H7 (cell line): ENCODE data around the gene RAB15. TPM values are rescaled to one million over a fixed set of nuclear protein-coding genes. Genes with fewer than 3 reads are reported as not detected.

Experiments used
- DNase-seq: peaks from one replicate; pipeline ENCODE4 v3.0.0; 2012
- H3K27me3 ChIP-seq: 2 replicates; pipeline ENCODE4 v1.6.0; 2011; ENCODE audit warnings: mild to moderate bottlenecking, low read length; ENCODE audit not compliant: control insufficient read depth, insufficient read depth
- H3K36me3 ChIP-seq: replicated peaks from 2 replicates; pipeline ENCODE4 v1.5.1; 2011; ENCODE audit warnings: low read length; ENCODE audit not compliant: control insufficient read depth, insufficient read depth
- H3K4me3 ChIP-seq: 2 replicates; pipeline ENCODE4 v1.5.1; 2011; ENCODE audit warnings: low read depth, mild to moderate bottlenecking, control low read depth, low read length, moderate library complexity; ENCODE audit not compliant: insufficient read depth
- total RNA-seq: library from RNA; depleted of rRNA; stranded (reverse); fragments of >200 nt; shearing (Covaris generic); gene quantifications from 2 replicates; pipeline ENCODE4 v1.2.3, GENCODE V29; 2014; rRNA removed

RAB15 gene
- total RNA-seq, result 43.9 and 48.3 TPM in 2 replicates

- DNase-seq, result peak; percentile 91
- H3K4me3 ChIP-seq, result peak within 1 kb of the TSS; percentile 74
- peaks cover 8% of the 10 kb centered on the region; the same call in 1 of the 2 replicates for H3K27me3 ChIP-seq
- no peaks in the 10 kb centered on the region for H3K36me3 ChIP-seq
Observed at GRCh38 chr14:64971943-64972791, at the start of gene RAB15. TSS of gene RAB15 (minus strand) at chr14:64972336. CDS start at chr14:64972076, 260 bp downstream.

GRCh38 chr14:65019944-65020566 lies 47.9 kb upstream of the RAB15 start:
- Histone ChIP-seq H3K27me3 (no peaks in the 10 kb centered on the region), H3K4me3 (no peak overlapping the region), H3K36me3 (peaks cover 6% of the 10 kb centered on the region)
- peak; percentile 45 for DNase-seq

GRCh38 chr14:65016471-65016870 lies 44.3 kb upstream of the RAB15 start:
- DNase-seq, result no peak
- Histone ChIP-seq H3K4me3 (no peak overlapping the region), H3K27me3 (no peaks in the 10 kb centered on the region), H3K36me3 (peaks cover 6% of the 10 kb centered on the region)

GRCh38 chr14:65015391-65015790 lies 43.3 kb upstream of the RAB15 start:
- no peak overlapping the region for H3K4me3 ChIP-seq
- H3K27me3 ChIP-seq, result no peaks in the 10 kb centered on the region
- no peak for DNase-seq
- H3K36me3 ChIP-seq, result peaks cover 6% of the 10 kb centered on the region

- H3K27me3 ChIP-seq, result no peaks in the 10 kb centered on the region
- no peak overlapping the region for H3K4me3 ChIP-seq
- peaks cover 6% of the 10 kb centered on the region for H3K36me3 ChIP-seq
- DNase-seq, result no peak
Observed at GRCh38 chr14:65012353-65012752, 40.2 kb upstream of the RAB15 start.

- H3K4me3 ChIP-seq, result no peak overlapping the region
- no peak for DNase-seq
- no peaks in the 10 kb centered on the region for H3K27me3 ChIP-seq
- peaks cover 6% of the 10 kb centered on the region for H3K36me3 ChIP-seq
Observed at GRCh38 chr14:65011538-65011937, 39.4 kb upstream of the RAB15 start.

- H3K27me3 ChIP-seq, result no peaks in the 10 kb centered on the region
- H3K4me3 ChIP-seq, result no peak overlapping the region
- DNase-seq, result no peak
- H3K36me3 ChIP-seq, result no peaks in the 10 kb centered on the region; the same call in none of the 2 replicates
Observed at GRCh38 chr14:65010211-65010931, 38.2 kb upstream of the RAB15 start.

GRCh38 chr14:65007202-65007601 lies 35.1 kb upstream of the RAB15 start:
- Histone ChIP-seq H3K4me3 (no peak overlapping the region), H3K27me3 (no peaks in the 10 kb centered on the region), H3K36me3 (no peaks in the 10 kb centered on the region; the same call in 1 of the 2 replicates)
- no peak for DNase-seq

GRCh38 chr14:65006261-65006721 lies 34.2 kb upstream of the RAB15 start:
- no peak for DNase-seq
- no peaks in the 10 kb centered on the region for H3K27me3 ChIP-seq
- no peaks in the 10 kb centered on the region; the same call in 1 of the 2 replicates for H3K36me3 ChIP-seq
- no peak overlapping the region for H3K4me3 ChIP-seq

- no peak overlapping the region for H3K4me3 ChIP-seq
- no peak for DNase-seq
- H3K36me3 ChIP-seq, result no peaks in the 10 kb centered on the region; the same call in 1 of the 2 replicates
- no peaks in the 10 kb centered on the region for H3K27me3 ChIP-seq
Observed at GRCh38 chr14:65003394-65003793, 31.3 kb upstream of the RAB15 start.

GRCh38 chr14:65002586-65003210 lies 30.6 kb upstream of the RAB15 start:
- H3K4me3 ChIP-seq, result no peak overlapping the region
- no peak for DNase-seq
- no peaks in the 10 kb centered on the region; the same call in 1 of the 2 replicates for H3K36me3 ChIP-seq
- no peaks in the 10 kb centered on the region for H3K27me3 ChIP-seq

- no peaks in the 10 kb centered on the region for H3K27me3 ChIP-seq
- no peak for DNase-seq
Observed at GRCh38 chr14:65001723-65002122, 29.6 kb upstream of the RAB15 start.

GRCh38 chr14:65000898-65001591 lies 28.9 kb upstream of the RAB15 start:
- DNase-seq, result no peak

More at GRCh38 chr14:65001723-65002122, 29.6 kb upstream of the RAB15 start:
- Histone ChIP-seq H3K4me3 (no peak overlapping the region), H3K36me3 (no peaks in the 10 kb centered on the region; the same call in 1 of the 2 replicates)

More at GRCh38 chr14:65000898-65001591, 28.9 kb upstream of the RAB15 start:
- no peaks in the 10 kb centered on the region for H3K27me3 ChIP-seq
- no peaks in the 10 kb centered on the region; the same call in 1 of the 2 replicates for H3K36me3 ChIP-seq
- H3K4me3 ChIP-seq, result no peak overlapping the region
